LoVo (cell line): ENCODE measurements around the gene XKR7.
"Not testable (repeated sequence)": the region's sequence is repeated elsewhere in the genome, so short reads cannot be mapped to it uniquely, and the experiment has no call there.

Experiments used
- DNase-seq: peaks from one replicate; pipeline ENCODE4 v3.0.0-alpha.2; 2016; ENCODE audit warnings: low spot score

Gene XKR7

DNA sequence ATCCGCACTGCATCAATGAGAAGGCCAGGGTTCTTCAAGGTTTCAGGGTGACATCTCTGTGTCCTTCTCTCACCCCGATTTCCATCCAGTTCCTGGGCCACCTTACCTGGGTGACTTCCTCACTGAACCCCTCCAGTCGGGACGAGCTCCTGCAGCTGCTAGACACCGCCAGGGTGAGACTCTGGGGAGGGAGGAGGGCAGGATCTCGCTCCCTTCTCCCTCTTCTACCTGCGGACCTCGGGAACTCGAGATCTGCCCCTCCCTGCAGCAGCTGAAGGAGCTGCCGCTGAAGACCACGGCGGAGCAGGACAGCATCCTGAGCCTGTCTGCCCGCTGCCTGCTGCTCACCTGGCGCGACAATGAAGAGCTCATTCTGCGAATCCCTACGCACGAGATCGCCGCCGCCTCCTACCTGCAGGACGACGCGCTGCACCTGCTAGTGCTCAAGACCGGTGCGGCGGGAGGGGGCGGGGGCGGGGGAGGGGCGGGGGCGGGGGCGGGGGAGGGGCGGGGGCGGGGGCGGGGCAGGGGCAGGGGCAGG, 49.8 kb downstream of the XKR7 start:
- peak; percentile 72 for DNase-seq

GRCh38 chr20:32018269-32019155, 50.6 kb downstream of the XKR7 start:
- peak; percentile 75 for DNase-seq

GRCh38 chr20:32019156-32019510, 51.2 kb downstream of the XKR7 start:
- DNase-seq = peak; percentile 9

DNA sequence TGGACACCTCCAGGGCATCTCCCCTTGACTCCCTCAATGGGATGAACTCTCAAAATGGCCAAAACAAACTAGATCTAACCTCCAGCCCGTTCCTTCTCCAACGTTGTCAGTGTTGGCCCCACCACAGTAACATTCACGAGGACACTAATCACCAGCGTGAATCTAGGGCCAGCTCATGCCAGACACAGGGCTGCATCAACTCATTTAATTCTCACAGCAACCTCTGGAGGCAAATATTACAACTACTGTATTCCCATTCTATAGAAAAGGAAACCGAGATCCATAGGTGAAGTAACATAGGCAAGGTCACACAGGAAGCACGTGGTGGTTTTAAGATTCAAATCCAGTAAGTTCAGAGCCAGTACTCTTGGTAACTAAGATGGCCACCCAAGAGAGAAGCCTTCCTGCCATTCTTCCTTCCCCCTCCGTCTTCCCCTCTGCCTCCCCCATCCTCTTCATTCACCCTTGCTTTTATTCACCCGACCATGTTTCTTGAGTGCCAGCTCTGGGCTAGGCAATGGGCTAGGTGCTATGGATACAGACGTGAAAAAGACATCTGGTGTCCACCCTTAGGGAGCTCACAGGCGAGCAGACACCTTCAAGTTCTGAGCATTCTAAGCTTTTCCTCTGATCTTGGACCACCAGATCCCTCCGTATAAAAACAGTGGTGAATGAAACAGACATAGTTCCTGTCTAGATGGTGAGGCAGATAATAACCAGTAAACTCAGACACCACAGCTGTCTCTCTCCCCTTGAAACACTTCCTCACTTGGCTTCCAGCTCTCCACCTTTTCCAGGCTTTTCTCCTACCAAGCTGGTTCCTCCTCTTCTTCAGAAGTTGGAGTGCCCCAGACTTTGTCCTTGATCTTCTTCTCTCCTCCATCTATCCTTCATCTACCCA, 51.9 kb downstream of the XKR7 start:
- DNase-seq = no peak

GRCh38 chr20:32021091-32021490, 53.1 kb downstream of the XKR7 start:
- DNase-seq = no peak

DNA sequence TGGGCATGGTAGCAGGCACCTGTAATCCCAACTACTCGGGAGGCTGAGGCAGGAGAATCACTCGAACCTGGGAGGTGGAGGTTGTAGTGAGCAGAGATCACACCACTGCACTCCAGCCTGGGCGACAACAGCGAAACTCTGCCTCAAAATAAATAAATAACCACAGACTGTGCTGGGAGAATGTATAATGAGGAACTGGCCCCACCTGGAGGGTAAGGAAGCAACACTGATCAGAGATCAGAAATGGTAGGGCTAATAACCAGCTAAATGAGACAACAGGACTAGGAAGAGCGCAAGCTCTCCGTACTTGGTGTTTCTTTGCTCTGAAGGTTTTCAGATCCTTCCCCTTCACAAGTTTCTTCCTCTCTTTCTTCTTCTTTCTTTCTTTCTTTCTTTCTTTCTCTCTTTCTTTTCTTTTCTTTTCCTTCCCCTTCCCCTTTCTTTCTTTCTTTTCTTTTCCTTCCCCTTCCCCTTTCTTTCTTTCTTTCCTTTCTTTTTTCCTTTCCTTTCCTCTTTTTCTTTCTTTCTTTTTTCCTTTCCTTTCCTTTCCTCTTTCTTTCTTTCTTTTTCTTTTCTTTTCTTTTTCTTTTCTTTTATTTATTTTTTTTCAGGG, 56.8 kb downstream of the XKR7 start:
- DNase-seq = no peak

- no peak for DNase-seq
These were observed 59.7 kb downstream of the XKR7 start for GRCh38 chr20:32027643-32028042.

- no peak for DNase-seq
These were observed 60.9 kb downstream of the XKR7 start for GRCh38 chr20:32028647-32029372.

- no peak for DNase-seq
These were observed 61.6 kb downstream of the XKR7 start for GRCh38 chr20:32029561-32029960.

GRCh38 chr20:32031007-32031958, 63.3 kb downstream of the XKR7 start:
- peak; percentile 81 for DNase-seq

- no peak for DNase-seq
These were observed 65.4 kb downstream of the XKR7 start for GRCh38 chr20:32033316-32033715.

- DNase-seq = not testable (repeated sequence)
These were observed 65.8 kb downstream of the XKR7 start for GRCh38 chr20:32033721-32034120.

- no peak for DNase-seq
These were observed 66.9 kb downstream of the XKR7 start for GRCh38 chr20:32034581-32035425.

DNA sequence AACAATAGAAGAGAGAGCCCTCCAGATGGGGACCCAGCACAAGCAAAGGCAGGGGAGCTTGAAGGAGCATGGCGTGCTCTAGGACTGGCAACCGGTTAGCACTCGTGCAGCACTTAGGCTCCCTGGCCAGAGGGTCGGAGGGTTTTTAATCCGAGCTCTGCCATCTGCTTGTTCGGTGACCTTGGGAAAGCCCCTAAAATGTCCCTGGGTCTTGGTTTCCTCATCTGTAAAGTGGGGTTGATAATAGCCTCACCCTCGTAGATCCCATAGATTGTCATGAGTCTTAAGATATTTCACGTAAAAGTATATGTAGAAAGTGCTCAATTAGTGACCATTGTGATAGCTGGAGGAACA, 67.5 kb downstream of the XKR7 start:
- DNase-seq = no peak

DNA sequence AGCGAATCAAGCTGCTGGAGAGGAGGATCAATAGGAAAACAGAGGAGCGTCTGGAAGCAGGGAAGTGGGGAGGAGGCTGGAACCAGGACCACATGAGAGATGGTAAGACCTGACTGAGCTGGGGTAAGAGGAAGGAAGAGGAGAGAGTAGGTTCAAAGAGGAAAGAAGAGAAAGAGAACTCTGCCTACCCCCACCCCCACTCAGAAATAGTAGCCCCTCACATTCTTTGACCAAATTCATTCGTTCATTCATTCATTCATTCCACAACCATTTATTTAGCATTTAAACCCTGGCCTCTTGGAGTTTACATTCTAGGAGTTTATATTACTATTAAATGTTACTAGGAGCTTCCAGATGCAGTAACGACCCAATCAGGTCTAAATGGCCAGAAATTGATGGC, 68.3 kb downstream of the XKR7 start:
- DNase-seq = no peak

DNA sequence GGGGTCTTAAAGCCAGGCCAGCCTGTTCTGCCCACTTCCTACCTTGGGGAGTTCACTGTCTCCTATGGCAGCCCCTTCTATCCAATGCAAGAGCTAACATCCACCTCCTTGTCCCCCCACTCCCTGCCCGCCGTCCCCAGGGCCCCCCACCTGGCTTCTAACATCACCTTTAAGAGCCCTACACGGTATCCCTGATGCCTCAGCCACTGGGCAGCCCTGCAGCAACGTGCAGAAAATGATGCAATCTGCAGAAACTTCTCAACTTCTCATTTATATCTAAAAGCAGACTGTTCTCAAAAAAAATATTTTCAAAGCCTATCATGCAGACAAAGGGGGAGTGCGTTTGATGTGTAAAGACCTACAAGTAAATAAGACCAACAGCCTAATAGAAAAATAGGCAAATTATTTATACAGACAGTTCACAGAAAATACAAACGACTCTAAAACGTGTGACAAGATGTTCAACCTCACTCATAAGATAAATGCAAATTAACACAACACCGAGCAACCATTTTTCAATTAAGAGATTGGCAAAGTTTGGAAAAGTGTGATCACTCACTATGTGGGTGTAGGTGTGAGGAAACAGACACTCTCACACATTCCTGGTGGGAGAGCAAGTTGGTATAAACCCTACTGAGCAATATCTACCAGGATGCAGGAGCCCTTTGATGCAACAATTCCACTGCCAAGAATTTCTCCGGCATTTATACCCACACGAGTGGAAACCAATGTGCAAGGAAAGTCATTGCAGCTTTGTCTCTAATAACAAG, 69.0 kb downstream of the XKR7 start:
- peak; percentile 25 for DNase-seq

DNA sequence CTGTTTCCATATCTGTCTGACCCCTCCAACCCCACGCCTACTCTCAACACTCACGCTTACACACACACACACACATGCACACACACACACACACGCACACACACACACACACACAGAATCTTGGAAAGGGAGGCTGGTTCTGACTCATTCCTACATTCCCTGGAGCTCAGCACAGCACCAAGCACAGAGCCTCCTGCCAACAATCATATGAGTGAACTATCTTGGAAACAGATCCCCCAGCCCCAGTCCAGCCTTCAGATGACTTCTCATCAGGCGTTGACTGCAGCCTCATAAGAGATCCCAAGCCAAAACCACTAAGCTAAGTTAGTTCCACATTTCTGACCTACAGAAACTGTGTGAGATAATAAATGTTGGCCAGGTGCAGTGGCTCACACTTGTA, 70.0 kb downstream of the XKR7 start:
- no peak for DNase-seq

DNA sequence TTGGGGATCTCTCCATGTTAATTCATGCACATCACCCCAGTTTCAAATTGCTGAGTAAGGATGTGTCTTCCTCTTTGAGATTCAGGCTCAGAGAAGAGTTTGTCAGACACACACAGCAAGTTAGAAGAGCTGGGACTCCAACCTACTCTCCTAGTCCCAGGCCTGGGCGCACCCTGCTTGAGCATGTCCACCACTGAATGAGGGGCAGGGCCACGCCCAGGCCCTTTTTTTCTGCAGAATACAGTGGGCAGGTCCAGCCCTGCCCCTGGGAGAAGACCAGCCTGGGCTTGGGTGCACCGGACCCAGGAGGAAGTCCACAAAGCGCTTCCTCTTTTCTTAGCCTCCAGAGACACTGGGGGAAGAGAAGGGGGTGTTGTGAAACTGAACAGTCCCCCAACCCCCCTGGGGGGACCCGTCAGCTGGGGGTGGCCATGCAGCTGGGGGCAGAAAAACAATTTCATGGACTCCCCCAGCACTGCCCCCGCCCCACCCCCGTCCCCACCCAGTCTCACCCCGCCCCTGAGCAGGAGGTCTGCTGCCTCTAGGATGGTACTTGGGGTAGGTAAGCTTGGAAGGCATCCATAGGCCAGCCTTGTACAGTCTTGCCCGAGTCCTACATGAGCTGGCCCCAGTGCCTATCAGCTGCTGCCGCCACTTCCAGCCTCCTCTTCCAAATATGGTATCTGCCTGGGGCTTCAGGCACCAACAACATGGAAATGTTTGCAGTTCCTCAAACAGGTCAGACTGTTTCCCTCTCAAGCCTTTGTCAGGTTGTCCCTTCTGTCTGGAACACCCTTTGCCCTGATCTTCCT, 72.4 kb downstream of the XKR7 start:
- no peak for DNase-seq
